GM12892 (cell line): ENCODE measurements around the gene CAGE1.

Experiments
- POLR2AphosphoS5 ChIP-seq: IDR thresholded peaks from 2 replicates; pipeline ENCODE4 v1.6.1; 2011; ENCODE audit warnings: low read depth, low read length, control low read depth
- TAF1 ChIP-seq: IDR thresholded peaks from 2 replicates; pipeline ENCODE4 v1.6.1; 2011; ENCODE audit warnings: low read depth, mild to moderate bottlenecking, control low read depth, low read length, borderline replicate concordance

DNA sequence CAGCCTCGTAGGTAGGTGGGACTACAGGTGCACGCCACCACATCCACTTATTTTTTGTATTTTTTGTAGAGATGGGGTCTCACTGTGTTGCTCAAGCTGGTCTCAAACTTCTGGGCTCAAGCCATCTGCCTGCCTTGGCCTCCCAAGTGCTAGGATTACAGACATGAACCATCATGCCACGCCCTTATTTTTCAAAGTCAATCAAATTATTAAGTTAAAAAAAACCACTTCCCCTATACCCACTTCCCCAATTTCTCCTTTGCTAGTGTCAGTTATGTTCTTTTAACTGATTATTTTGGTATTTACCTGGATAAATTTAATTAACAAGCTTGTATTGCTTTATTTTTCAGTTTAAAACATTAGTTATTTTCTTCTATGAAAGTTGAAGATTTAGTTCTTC is 49.7 kb upstream of the CAGE1 start:
- TF ChIP-seq POLR2AphosphoS5, result no peak
- no peak for TF ChIP-seq TAF1
